Activated naive CD4-positive, alpha-beta T cell treated with anti-CD3 and anti-CD28 coated beads, Interleukin-2, amount 10 ng/mL, durations not matched to agents 7 days and 5 days (primary cell): ENCODE measurements around the gene KANK2.
A peak's percentile ranks its signal among the peaks of the same experiment; 100 is the strongest.
"Not testable (repeated sequence)": the region's sequence is repeated elsewhere in the genome, so short reads cannot be mapped to it uniquely, and the experiment has no call there.

Experiments used
- CTCF ChIA-PET: fragments of 350-600 bp; sonication (Branson Sonifier 250); formaldehyde crosslinking; loops from one replicate; lab custom pipeline; 2021; ENCODE audit warnings: antibody characterized with exemption; lab: Charles Lee
- DNase-seq: peaks from one replicate; pipeline ENCODE4 v3.0.0-alpha.2; 2020
- H3K27ac Mint-ChIP-seq: one replicate; pipeline ENCODE4 v1.8.0; 2021; ENCODE audit warnings: mild to moderate bottlenecking, moderate library complexity, mixed read lengths
- H3K27me3 Mint-ChIP-seq: one replicate; pipeline ENCODE4 v1.8.0; 2021; ENCODE audit warnings: mild to moderate bottlenecking, mixed read lengths
- H3K36me3 Mint-ChIP-seq: one replicate; pipeline ENCODE4 v1.8.0; 2021; ENCODE audit warnings: mixed read lengths
- H3K4me1 Mint-ChIP-seq: one replicate; pipeline ENCODE4 v1.8.0; 2021; ENCODE audit warnings: mixed read lengths
- H3K4me3 Mint-ChIP-seq: one replicate; pipeline ENCODE4 v1.8.0; 2021; ENCODE audit warnings: mild to moderate bottlenecking, moderate library complexity, mixed read lengths
- H3K9me3 Mint-ChIP-seq: one replicate; pipeline ENCODE4 v1.8.0; 2021; ENCODE audit warnings: mixed read lengths

KANK2 gene

GRCh38 chr19:11196406-11197287, 698 bp downstream of the KANK2 start:
- H3K9me3 Mint-ChIP-seq: no peaks in the 10 kb centered on the region
- CTCF ChIA-PET: no interaction called here
- H3K27ac Mint-ChIP-seq: peak overlapping the region; percentile 16
- no peaks in the 10 kb centered on the region for H3K36me3 Mint-ChIP-seq
- H3K4me3 Mint-ChIP-seq: peak overlapping the region; percentile 71
- peaks cover 21% of the 10 kb centered on the region for H3K4me1 Mint-ChIP-seq
- DNase-seq: peak; percentile 36
- peaks cover 49% of the 10 kb centered on the region for H3K27me3 Mint-ChIP-seq

- Mint-ChIP-seq H3K27ac (no peak overlapping the region), H3K36me3 (no peaks in the 10 kb centered on the region), H3K27me3 (peaks cover 49% of the 10 kb centered on the region), H3K9me3 (no peaks in the 10 kb centered on the region), H3K4me3 (peak overlapping the region; percentile 1), H3K4me1 (peaks cover 21% of the 10 kb centered on the region)
- CTCF ChIA-PET: no interaction called here
- no peak for DNase-seq
Observed at GRCh38 chr19:11195681-11196080, 1.7 kb downstream of the KANK2 start.

- Mint-ChIP-seq H3K27me3 (peaks cover 44% of the 10 kb centered on the region), H3K36me3 (no peaks in the 10 kb centered on the region), H3K9me3 (no peaks in the 10 kb centered on the region), H3K4me3 (peak overlapping the region; percentile 35), H3K27ac (peak overlapping the region; percentile 42), H3K4me1 (peaks cover 21% of the 10 kb centered on the region)
- CTCF ChIA-PET: interaction anchor here (0.6 kb wide), 1 partner anchor 24 kb away, joined by 3 read pairs; no protein-coding TSS in a partner anchor
- DNase-seq: peak; percentile 46
Observed at GRCh38 chr19:11194656-11195558, 2.4 kb downstream of the KANK2 start.

GRCh38 chr19:11194173-11194572, 3.2 kb downstream of the KANK2 start:
- Mint-ChIP-seq H3K36me3 (no peaks in the 10 kb centered on the region), H3K27ac (no peak overlapping the region), H3K4me1 (peaks cover 21% of the 10 kb centered on the region), H3K9me3 (no peaks in the 10 kb centered on the region), H3K27me3 (peaks cover 39% of the 10 kb centered on the region), H3K4me3 (no peak overlapping the region)
- DNase-seq: no peak
- CTCF ChIA-PET: no interaction called here

GRCh38 chr19:11192957-11193939, 4.1 kb downstream of the KANK2 start:
- Mint-ChIP-seq H3K27ac (no peak overlapping the region), H3K36me3 (no peaks in the 10 kb centered on the region)
- CTCF ChIA-PET: no interaction called here

GRCh38 chr19:11191934-11192333, 5.4 kb downstream of the KANK2 start:
- H3K36me3 Mint-ChIP-seq: no peaks in the 10 kb centered on the region
- DNase-seq: no peak
- peaks cover 27% of the 10 kb centered on the region for H3K27me3 Mint-ChIP-seq
- H3K4me3 Mint-ChIP-seq: no peak overlapping the region
- CTCF ChIA-PET: no interaction called here
- H3K9me3 Mint-ChIP-seq: no peaks in the 10 kb centered on the region
- no peak overlapping the region for H3K27ac Mint-ChIP-seq
- H3K4me1 Mint-ChIP-seq: peaks cover 16% of the 10 kb centered on the region

More at GRCh38 chr19:11192957-11193939, 4.1 kb downstream of the KANK2 start:
- no peaks in the 10 kb centered on the region for H3K9me3 Mint-ChIP-seq
- H3K4me1 Mint-ChIP-seq: peaks cover 21% of the 10 kb centered on the region
- no peak overlapping the region for H3K4me3 Mint-ChIP-seq
- DNase-seq: no peak
- peaks cover 29% of the 10 kb centered on the region for H3K27me3 Mint-ChIP-seq

- Mint-ChIP-seq H3K27me3 (peaks cover 28% of the 10 kb centered on the region), H3K4me3 (no peak overlapping the region), H3K36me3 (no peaks in the 10 kb centered on the region), H3K27ac (no peak overlapping the region), H3K9me3 (no peaks in the 10 kb centered on the region), H3K4me1 (peaks cover 13% of the 10 kb centered on the region)
- CTCF ChIA-PET: interaction anchor here (1.1 kb wide), 1 partner anchor 106 kb away, joined by 3 read pairs; no protein-coding TSS in a partner anchor
- no peak for DNase-seq
Observed at GRCh38 chr19:11191273-11191755, 6.0 kb downstream of the KANK2 start.

- Mint-ChIP-seq H3K27me3 (peaks cover 25% of the 10 kb centered on the region), H3K27ac (no peak overlapping the region), H3K4me1 (peaks cover 7% of the 10 kb centered on the region), H3K4me3 (no peak overlapping the region), H3K36me3 (no peaks in the 10 kb centered on the region), H3K9me3 (no peaks in the 10 kb centered on the region)
- DNase-seq: no peak
- CTCF ChIA-PET: interaction anchor here (1.1 kb wide), 1 partner anchor 105 kb away, joined by 3 read pairs; no protein-coding TSS in a partner anchor
Observed at GRCh38 chr19:11190501-11190900, 6.8 kb downstream of the KANK2 start.

- Mint-ChIP-seq H3K4me1 (no peaks in the 10 kb centered on the region), H3K27ac (no peak overlapping the region), H3K36me3 (no peaks in the 10 kb centered on the region), H3K4me3 (no peak overlapping the region), H3K27me3 (peaks cover 18% of the 10 kb centered on the region), H3K9me3 (no peaks in the 10 kb centered on the region)
- DNase-seq: no peak
- CTCF ChIA-PET: no interaction called here
Observed at GRCh38 chr19:11187441-11187840, 9.9 kb downstream of the KANK2 start.

GRCh38 chr19:11182994-11183393, 14.4 kb downstream of the KANK2 start:
- no peak overlapping the region for H3K27ac Mint-ChIP-seq
- no peaks in the 10 kb centered on the region for H3K36me3 Mint-ChIP-seq
- CTCF ChIA-PET: interaction anchor here (0.8 kb wide), 1 partner anchor 198 kb away, joined by 3 read pairs; no protein-coding TSS in a partner anchor

GRCh38 chr19:11181488-11181887, 15.9 kb downstream of the KANK2 start:
- Mint-ChIP-seq H3K4me1 (peaks cover 8% of the 10 kb centered on the region), H3K9me3 (no peaks in the 10 kb centered on the region), H3K27me3 (peaks cover 24% of the 10 kb centered on the region), H3K27ac (no peak overlapping the region), H3K4me3 (no peak overlapping the region), H3K36me3 (no peaks in the 10 kb centered on the region)
- CTCF ChIA-PET: no interaction called here
- DNase-seq: no peak

More at GRCh38 chr19:11182994-11183393, 14.4 kb downstream of the KANK2 start:
- no peak for DNase-seq
- Mint-ChIP-seq H3K9me3 (no peaks in the 10 kb centered on the region), H3K27me3 (peaks cover 28% of the 10 kb centered on the region), H3K4me3 (no peak overlapping the region), H3K4me1 (peaks cover 8% of the 10 kb centered on the region)

GRCh38 chr19:11180975-11181374, 16.4 kb downstream of the KANK2 start:
- DNase-seq, CTCF ChIA-PET, H3K27ac Mint-ChIP-seq, H3K9me3 Mint-ChIP-seq, H3K36me3 Mint-ChIP-seq, H3K4me1 Mint-ChIP-seq, H3K4me3 Mint-ChIP-seq: not testable (repeated sequence)
- peaks cover 22% of the 10 kb centered on the region for H3K27me3 Mint-ChIP-seq

GRCh38 chr19:11180346-11180745, 17.0 kb downstream of the KANK2 start:
- no peak overlapping the region for H3K27ac Mint-ChIP-seq
- no peak overlapping the region for H3K4me3 Mint-ChIP-seq
- CTCF ChIA-PET: no interaction called here
- H3K9me3 Mint-ChIP-seq: no peaks in the 10 kb centered on the region
- H3K4me1 Mint-ChIP-seq: peaks cover 8% of the 10 kb centered on the region
- peaks cover 18% of the 10 kb centered on the region for H3K27me3 Mint-ChIP-seq
- H3K36me3 Mint-ChIP-seq: no peaks in the 10 kb centered on the region
- no peak for DNase-seq
